Tibial nerve (tissue), 4 donors: ENCODE results near the gene LIMD2.

Experiments used
- CTCF ChIP-seq, 5 experiments: fragments of 200-600 bp in 3 of 5; fragments of 450-650 bp in 2 of 5; sonication (generic) in 3 of 5; IDR thresholded peaks; one replicate each; pipeline ENCODE4 v1.5.1; 2016 to 2019; ENCODE audit warnings: antibody characterized with exemption in 5 of 5, mild to moderate bottlenecking in 3 of 5, moderate library complexity in 2 of 5
- EP300 ChIP-seq, 2 donors: sonication (generic); formaldehyde crosslinking; IDR thresholded peaks; one replicate each; pipeline ENCODE4 v1.6.1; 2017; ENCODE audit warnings: antibody characterized with exemption in 2 of 2, mild to moderate bottlenecking in 1 of 2
- POLR2A ChIP-seq, 2 donors: fragments of 450-650 bp; IDR thresholded peaks; one replicate each; pipeline ENCODE4 v1.6.1; 2017; ENCODE audit warnings: antibody characterized with exemption in 2 of 2, mild to moderate bottlenecking in 2 of 2, moderate library complexity in 2 of 2

- TF ChIP-seq CTCF (IDR thresholded peaks at IDR 0.05) = no peak
- no peak for TF ChIP-seq POLR2A (IDR thresholded peaks at IDR 0.05)
- TF ChIP-seq EP300 (IDR thresholded peaks at IDR 0.05) = no peak
Observed at GRCh38 chr17:63702721-63703015, 2.7 kb upstream of the LIMD2 start.
